DOHH2 (cell line): ENCODE results near the gene PPP2R2C.

ENCODE experiments used
- H3F3A ChIP-seq: fragments of 200-600 bp; sonication (generic), shearing (Covaris generic); 2 replicates; pipeline ENCODE4 v1.6.0; 2016; ENCODE audit warnings: antibody characterized with exemption, mild to moderate bottlenecking; ENCODE audit not compliant: control insufficient read depth, insufficient read depth
- H3K27ac ChIP-seq: fragments of 200-600 bp; sonication (generic); 2 replicates; pipeline ENCODE4 v1.5.1; 2014; ENCODE audit warnings: low read depth, mild to moderate bottlenecking, low read length, moderate library complexity
- H3K27me3 ChIP-seq: fragments of 200-600 bp; sonication (generic); 2 replicates; pipeline ENCODE4 v1.6.1; 2014; ENCODE audit warnings: mild to moderate bottlenecking, low read length, mixed read lengths; ENCODE audit not compliant: control insufficient read depth
- H3K36me3 ChIP-seq: fragments of 200-600 bp; sonication (generic); 2 replicates; pipeline ENCODE4 v1.6.1; 2014; ENCODE audit warnings: mild to moderate bottlenecking, low read length, moderate library complexity, mixed read lengths; ENCODE audit not compliant: control insufficient read depth
- H3K4me1 ChIP-seq: fragments of 200-600 bp; sonication (generic); 2 replicates; pipeline ENCODE4 v1.6.1; 2014; ENCODE audit warnings: mild to moderate bottlenecking, low read length, mixed read lengths; ENCODE audit not compliant: control insufficient read depth
- H3K4me2 ChIP-seq: fragments of 200-600 bp; sonication (generic); 2 replicates; pipeline ENCODE4 v1.6.0; 2014; ENCODE audit warnings: mild to moderate bottlenecking, low read length, moderate library complexity
- H3K4me3 ChIP-seq: fragments of 200-600 bp; sonication (generic); 2 replicates; pipeline ENCODE4 v1.5.1; 2014; ENCODE audit warnings: mild to moderate bottlenecking, low read length, mixed read lengths
- H3K79me2 ChIP-seq: fragments of 200-600 bp; sonication (generic); 2 replicates; pipeline ENCODE4 v1.6.1; 2014; ENCODE audit warnings: mild to moderate bottlenecking, low read length, mixed read lengths; ENCODE audit not compliant: control insufficient read depth
- H3K9me2 ChIP-seq: fragments of 200-600 bp; sonication (generic); replicated peaks from 2 replicates; pipeline ENCODE4 v1.6.1; 2014; ENCODE audit warnings: mild to moderate bottlenecking, low read length, mixed read lengths; ENCODE audit not compliant: control insufficient read depth
- H3K9me3 ChIP-seq: fragments of 200-600 bp; sonication (generic); 2 replicates; pipeline ENCODE4 v1.6.1; 2014; ENCODE audit warnings: antibody characterized with exemption, low read length, mixed read lengths; ENCODE audit not compliant: control insufficient read depth, insufficient read depth
- H4K20me1 ChIP-seq: fragments of 200-600 bp; sonication (generic); 2 replicates; pipeline ENCODE4 v1.6.0; 2014; ENCODE audit warnings: low read depth, mild to moderate bottlenecking, antibody characterized with exemption, low read length, moderate library complexity; ENCODE audit not compliant: control insufficient read depth, insufficient read depth
- CTCF ChIP-seq: fragments of 200-600 bp; sonication (generic); IDR thresholded peaks from one replicate; pipeline ENCODE4 v1.5.1; 2014; ENCODE audit warnings: antibody characterized with exemption, mild to moderate bottlenecking, low read depth, low read length; ENCODE audit not compliant: poor library complexity, severe bottlenecking
- EZH2phosphoT487 ChIP-seq: fragments of 200-600 bp; sonication (generic); IDR thresholded peaks from 2 replicates; pipeline ENCODE4 v1.6.1; 2017; ENCODE audit warnings: borderline replicate concordance, mild to moderate bottlenecking, antibody characterized with exemption, low read length, moderate library complexity, mixed read lengths

PPP2R2C gene

GRCh38 chr4:6469144-6469543 lies 3.3 kb downstream of the PPP2R2C start:
- TF ChIP-seq EZH2phosphoT487 (no peak), CTCF (no peak)
- no peaks in the 10 kb centered on the region for H3K79me2 ChIP-seq
- H3K27ac ChIP-seq, result no peak overlapping the region
- H3K36me3 ChIP-seq, result no peaks in the 10 kb centered on the region
- H3K4me2 ChIP-seq, result no peak overlapping the region
- H3K27me3 ChIP-seq, result peaks cover 12% of the 10 kb centered on the region
- no peaks in the 10 kb centered on the region for H3K9me3 ChIP-seq
- H3K4me1 ChIP-seq, result no peaks in the 10 kb centered on the region
- no peaks in the 10 kb centered on the region for H4K20me1 ChIP-seq
- H3K9me2 ChIP-seq, result no peaks in the 10 kb centered on the region
- H3K4me3 ChIP-seq, result no peak overlapping the region
- H3F3A ChIP-seq, result no peaks in the 10 kb centered on the region

- no peaks in the 10 kb centered on the region for H3F3A ChIP-seq
- no peak overlapping the region for H3K27ac ChIP-seq
- H3K4me2 ChIP-seq, result no peak overlapping the region
- no peaks in the 10 kb centered on the region for H3K79me2 ChIP-seq
- no peak overlapping the region for H3K4me3 ChIP-seq
- no peaks in the 10 kb centered on the region for H3K36me3 ChIP-seq
- TF ChIP-seq CTCF (no peak), EZH2phosphoT487 (no peak)
- no peaks in the 10 kb centered on the region for H3K4me1 ChIP-seq
- H4K20me1 ChIP-seq, result no peaks in the 10 kb centered on the region
- H3K27me3 ChIP-seq, result peaks cover 12% of the 10 kb centered on the region
- no peaks in the 10 kb centered on the region for H3K9me2 ChIP-seq
- no peaks in the 10 kb centered on the region for H3K9me3 ChIP-seq
Observed at GRCh38 chr4:6468376-6468775, 4.0 kb downstream of the PPP2R2C start.

- Histone ChIP-seq H3F3A (no peaks in the 10 kb centered on the region), H3K9me3 (no peaks in the 10 kb centered on the region), H3K4me2 (no peak overlapping the region), H3K4me3 (no peak overlapping the region), H3K27me3 (peaks cover 10% of the 10 kb centered on the region), H3K79me2 (no peaks in the 10 kb centered on the region), H3K27ac (no peak overlapping the region), H4K20me1 (no peaks in the 10 kb centered on the region), H3K36me3 (no peaks in the 10 kb centered on the region), H3K9me2 (no peaks in the 10 kb centered on the region), H3K4me1 (no peaks in the 10 kb centered on the region)
- TF ChIP-seq CTCF, result no peak
- no peak for TF ChIP-seq EZH2phosphoT487
Observed at GRCh38 chr4:6467600-6467999, 4.8 kb downstream of the PPP2R2C start.
